Endometrial microvascular endothelial cells (primary cell): ENCODE measurements around the gene PRKAR1B. TPM values are rescaled to one million over a fixed set of nuclear protein-coding genes. Genes with fewer than 3 reads are reported as not detected.

Source experiments
- in situ Hi-C: cut with HindIII; loops from 2 replicates; pipeline ENCODE4 v1.10.0; 2017; ENCODE audit warnings: low sequenced_read_pairs, low pct_unique_long_range_greater_than_20kb; ENCODE audit errors: inconsistent ontology term
- total RNA-seq: library from RNA; depleted of rRNA; stranded (reverse); fragments of >200 nt; gene quantifications from one replicate; pipeline ENCODE4 v1.2.3, GENCODE V29; 2015; ENCODE audit errors: inconsistent ontology term

The PRKAR1B gene
- total RNA-seq, 1 donor from 2014 or later = 17.2 TPM

- in situ Hi-C loops = no loop called here
Observed at GRCh38 chr7:516606-517456, 210.2 kb downstream of the PRKAR1B start.

DNA sequence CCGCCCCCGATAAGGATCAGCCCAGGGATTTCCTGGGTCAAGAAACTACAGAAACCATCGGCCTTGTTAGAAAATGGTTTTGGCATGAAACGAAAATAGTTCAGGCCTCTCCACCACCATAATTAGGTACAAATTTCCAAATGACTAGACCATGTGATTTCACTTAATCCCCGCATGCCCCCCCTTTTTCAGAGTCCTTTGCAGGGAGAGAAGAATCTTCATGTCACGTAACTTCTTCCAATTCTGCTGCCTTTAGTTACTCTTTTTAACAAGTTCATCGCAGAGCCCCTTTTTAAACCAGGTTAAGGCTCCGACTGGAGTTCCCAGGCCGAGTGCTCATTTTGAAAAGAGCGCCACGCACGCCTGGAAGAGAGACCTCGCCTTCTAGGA is 210.9 kb downstream of the PRKAR1B start:
- in situ Hi-C loops = no loop called here

GRCh38 chr7:515628-516027 is 211.5 kb downstream of the PRKAR1B start:
- in situ Hi-C loops = no loop called here

- in situ Hi-C loops = no loop called here
Observed at GRCh38 chr7:514651-515598, 212.2 kb downstream of the PRKAR1B start.

DNA sequence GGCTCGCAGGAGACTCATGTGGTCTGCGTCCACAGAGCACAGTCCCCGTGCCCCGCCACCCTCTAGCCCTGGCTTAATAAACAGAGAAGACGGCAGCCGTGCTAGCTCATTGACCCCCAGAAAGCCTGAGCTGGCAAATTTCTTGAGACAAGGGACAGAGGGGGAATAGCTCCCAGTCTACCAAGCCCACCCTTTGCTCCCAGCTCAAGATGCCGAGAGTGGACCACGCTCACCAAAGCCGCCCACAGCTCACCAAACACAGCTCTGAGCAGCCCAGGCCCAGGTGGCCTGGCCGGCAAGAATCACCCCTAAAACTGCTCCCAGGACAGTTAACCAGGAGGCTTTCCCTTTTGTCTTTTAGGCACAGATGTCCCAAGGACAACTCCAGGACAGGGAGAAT is 212.8 kb downstream of the PRKAR1B start:
- in situ Hi-C loops = no loop called here

GRCh38 chr7:513521-514166 is 213.4 kb downstream of the PRKAR1B start:
- in situ Hi-C loops = no loop called here

- in situ Hi-C loops = no loop called here
Observed at GRCh38 chr7:512541-513311, 214.4 kb downstream of the PRKAR1B start.

DNA sequence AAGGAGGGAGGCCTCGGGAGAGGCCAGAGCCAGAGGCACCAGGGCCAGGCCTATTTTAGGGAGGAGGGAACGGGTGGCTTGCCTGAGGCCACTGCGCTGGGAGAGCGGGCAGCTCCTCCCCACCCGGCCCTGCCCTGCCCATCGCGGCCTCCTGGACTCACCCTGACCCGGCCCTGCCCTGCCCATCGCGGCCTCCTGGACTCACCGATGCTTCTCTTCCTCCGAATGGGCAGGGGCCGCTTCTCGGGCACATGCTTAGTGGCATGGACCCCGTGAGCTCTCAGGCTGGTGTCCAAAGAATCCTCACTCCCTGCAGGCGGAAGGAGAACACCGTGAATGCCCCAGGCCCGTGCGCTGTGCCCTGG is 215.0 kb downstream of the PRKAR1B start:
- in situ Hi-C loops = no loop called here

- in situ Hi-C loops = no loop called here
Observed at GRCh38 chr7:511476-512145, 215.5 kb downstream of the PRKAR1B start.

GRCh38 chr7:510782-511281 is 216.2 kb downstream of the PRKAR1B start:
- in situ Hi-C loops = no loop called here

- in situ Hi-C loops = no loop called here
Observed at GRCh38 chr7:510131-510481, 217.0 kb downstream of the PRKAR1B start.

DNA sequence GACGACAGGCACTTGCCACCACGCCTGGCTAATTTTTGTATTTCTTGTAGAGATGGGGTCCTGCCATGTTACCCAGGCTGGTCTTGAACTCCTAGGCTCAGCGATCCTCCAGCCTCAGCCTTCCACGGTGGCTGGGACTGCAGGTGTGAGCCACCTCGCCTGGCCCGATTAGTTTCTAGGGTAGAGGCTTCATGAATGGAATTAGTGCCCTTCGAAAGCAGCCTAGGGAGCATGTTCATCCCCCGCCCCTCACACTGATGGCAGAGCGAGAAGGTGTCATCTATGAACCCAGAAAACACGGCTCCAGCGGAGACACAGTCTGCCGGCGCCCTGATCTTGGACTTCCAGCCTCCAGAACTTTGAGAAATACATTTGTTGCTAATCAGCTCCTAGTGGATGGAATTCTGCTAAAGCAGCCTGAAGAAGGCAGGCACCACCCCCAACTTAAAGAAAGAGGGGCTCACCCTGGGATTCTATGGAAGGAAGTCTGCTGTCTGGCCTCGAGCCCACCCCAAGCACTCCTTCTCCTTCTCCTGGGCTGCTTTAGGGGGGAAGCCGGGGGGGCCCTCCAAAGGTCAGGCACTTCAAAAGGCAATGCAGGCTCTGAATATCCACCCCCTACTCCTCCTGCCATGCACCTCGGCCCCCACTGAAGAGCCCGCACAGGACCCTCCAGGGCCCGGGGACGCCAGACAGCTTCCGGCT is 217.5 kb downstream of the PRKAR1B start:
- in situ Hi-C loops = no loop called here

DNA sequence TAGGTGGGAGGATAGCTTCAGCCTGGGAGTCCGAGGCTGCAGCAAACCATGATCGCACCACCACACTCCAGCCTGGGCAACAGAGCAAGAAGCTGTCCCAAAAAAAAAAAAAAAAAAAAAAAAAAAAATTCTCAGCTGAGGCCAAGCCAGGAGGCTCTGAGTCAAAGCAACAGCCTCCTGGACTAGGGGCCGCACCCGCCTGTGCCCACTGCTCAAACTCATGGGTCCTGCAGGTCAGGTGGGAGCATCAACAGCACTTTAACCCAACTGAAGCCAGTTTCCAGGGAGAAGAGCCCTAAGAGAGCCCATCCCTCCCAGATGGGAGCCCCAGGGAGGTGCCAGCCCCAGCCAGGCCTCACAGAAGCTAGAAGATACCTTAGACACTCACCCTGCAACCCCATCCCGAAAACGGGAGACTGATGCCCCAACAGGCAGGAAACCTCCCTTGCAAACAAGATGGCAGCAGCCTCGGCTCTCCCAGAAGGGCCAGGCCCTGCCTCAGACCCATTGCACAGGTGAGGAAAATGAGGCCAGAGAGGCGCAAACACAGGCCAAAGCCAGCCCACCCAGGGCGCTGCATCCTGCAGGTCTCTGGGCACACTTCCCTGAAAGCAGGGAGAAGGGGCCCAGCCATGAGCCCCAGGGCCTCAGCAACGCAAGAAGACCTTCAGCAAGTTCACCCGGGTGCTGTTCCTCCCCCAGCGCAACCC is 218.5 kb downstream of the PRKAR1B start:
- in situ Hi-C loops = no loop called here

DNA sequence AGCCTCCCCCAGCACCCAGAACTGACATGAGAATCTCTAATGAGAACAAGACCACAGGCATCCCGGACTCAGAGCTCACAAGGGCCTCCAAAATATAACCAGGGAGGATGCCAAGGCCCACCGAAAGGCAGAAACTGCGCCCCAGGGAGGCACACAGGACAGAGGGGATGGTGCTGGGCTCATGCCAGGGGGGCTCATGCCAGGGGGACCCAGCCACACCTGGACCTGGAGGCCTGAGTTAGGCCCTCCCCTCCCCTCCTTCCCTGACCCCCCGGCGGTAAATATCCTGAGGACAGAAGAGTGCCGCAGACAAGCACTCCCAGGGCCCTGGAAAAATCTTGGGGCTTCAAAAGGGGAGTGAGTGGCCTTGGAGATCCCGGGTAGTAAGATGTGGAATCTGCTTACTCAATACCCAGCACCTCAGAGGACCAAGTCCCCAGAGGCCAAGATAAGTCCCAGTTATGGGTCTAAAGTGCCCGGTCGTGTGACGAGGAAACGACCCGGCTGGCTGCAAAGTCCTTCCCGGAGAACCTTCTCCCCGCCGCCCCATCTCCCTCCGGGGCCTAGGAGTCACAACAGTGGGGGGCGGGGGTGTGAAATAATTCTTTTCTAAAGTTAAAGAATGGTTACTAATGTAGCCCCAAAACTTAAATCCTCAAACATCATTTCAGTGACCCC is 219.3 kb downstream of the PRKAR1B start:
- in situ Hi-C loops = no loop called here

- in situ Hi-C loops = no loop called here
Observed at GRCh38 chr7:506921-507622, 220.0 kb downstream of the PRKAR1B start.

GRCh38 chr7:506391-506831 is 220.7 kb downstream of the PRKAR1B start:
- in situ Hi-C loops = no loop called here
